IPS-15b (cell line): ENCODE data around the gene SCFD2.

ENCODE experiments used
- H3K27me3 ChIP-seq: one replicate; pipeline ENCODE4 v1.6.1; 2013; ENCODE audit warnings: low read length; ENCODE audit not compliant: control insufficient read depth, insufficient read depth
- H3K36me3 ChIP-seq: one replicate; pipeline ENCODE4 v1.6.1; 2013; ENCODE audit warnings: low read length; ENCODE audit not compliant: control insufficient read depth, insufficient read depth
- H3K4me1 ChIP-seq: one replicate; pipeline ENCODE4 v1.6.1; 2013; ENCODE audit warnings: mild to moderate bottlenecking, low read length; ENCODE audit not compliant: control insufficient read depth, insufficient read depth
- H3K4me3 ChIP-seq: one replicate; pipeline ENCODE4 v1.5.1; 2013; ENCODE audit warnings: low read depth, low read length
- H3K9ac ChIP-seq: one replicate; pipeline ENCODE4 v1.6.1; 2013; ENCODE audit warnings: low read depth, mild to moderate bottlenecking, low read length
- H3K9me3 ChIP-seq: one replicate; pipeline ENCODE4 v1.6.1; 2013; ENCODE audit warnings: mild to moderate bottlenecking, low read length; ENCODE audit not compliant: control insufficient read depth, insufficient read depth

The SCFD2 gene

DNA sequence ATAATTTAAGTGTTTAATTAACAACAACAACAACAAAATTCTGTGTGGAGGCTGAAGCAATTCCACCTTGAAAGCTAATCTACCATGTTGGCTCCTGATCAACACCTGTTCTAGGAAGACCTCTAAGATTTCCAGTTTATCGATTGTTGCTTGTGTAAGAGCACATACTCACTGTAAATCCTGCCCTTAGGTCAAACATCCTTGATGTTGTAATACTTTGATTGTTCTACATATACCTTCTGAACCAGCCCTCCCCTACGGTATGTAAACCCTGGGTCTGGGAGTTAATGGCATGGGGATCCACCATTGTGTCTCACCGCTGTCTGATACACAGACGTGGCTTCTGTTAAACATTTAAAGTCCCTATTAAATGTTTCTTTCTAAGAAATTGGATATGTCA is 430.5 kb downstream of the SCFD2 start:
- H3K4me1 ChIP-seq, result no peaks in the 10 kb centered on the region
- no peak overlapping the region for H3K4me3 ChIP-seq
- no peaks in the 10 kb centered on the region for H3K36me3 ChIP-seq
- no peak overlapping the region for H3K9ac ChIP-seq
- no peaks in the 10 kb centered on the region for H3K9me3 ChIP-seq
- no peaks in the 10 kb centered on the region for H3K27me3 ChIP-seq

DNA sequence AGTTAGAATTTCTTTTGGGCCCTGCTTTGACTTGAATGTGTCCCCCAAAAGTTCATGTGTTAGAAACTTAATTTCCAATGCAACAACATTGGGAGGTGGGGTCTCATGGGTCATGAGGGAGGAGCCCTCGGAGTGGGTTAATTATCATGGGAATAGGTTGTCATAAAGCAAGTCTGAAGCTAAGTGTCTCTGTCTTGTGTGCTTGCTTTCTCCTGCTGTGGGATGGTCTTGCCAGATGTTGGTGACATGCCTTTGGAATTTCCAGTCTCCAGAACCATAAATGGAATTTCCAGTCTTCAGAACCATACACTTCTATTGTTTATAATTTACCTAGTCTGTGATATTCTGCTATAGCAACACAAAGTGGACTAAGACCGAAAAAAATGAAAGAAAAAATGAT is 432.1 kb downstream of the SCFD2 start:
- Histone ChIP-seq H3K9me3 (no peaks in the 10 kb centered on the region), H3K4me1 (no peaks in the 10 kb centered on the region)

DNA sequence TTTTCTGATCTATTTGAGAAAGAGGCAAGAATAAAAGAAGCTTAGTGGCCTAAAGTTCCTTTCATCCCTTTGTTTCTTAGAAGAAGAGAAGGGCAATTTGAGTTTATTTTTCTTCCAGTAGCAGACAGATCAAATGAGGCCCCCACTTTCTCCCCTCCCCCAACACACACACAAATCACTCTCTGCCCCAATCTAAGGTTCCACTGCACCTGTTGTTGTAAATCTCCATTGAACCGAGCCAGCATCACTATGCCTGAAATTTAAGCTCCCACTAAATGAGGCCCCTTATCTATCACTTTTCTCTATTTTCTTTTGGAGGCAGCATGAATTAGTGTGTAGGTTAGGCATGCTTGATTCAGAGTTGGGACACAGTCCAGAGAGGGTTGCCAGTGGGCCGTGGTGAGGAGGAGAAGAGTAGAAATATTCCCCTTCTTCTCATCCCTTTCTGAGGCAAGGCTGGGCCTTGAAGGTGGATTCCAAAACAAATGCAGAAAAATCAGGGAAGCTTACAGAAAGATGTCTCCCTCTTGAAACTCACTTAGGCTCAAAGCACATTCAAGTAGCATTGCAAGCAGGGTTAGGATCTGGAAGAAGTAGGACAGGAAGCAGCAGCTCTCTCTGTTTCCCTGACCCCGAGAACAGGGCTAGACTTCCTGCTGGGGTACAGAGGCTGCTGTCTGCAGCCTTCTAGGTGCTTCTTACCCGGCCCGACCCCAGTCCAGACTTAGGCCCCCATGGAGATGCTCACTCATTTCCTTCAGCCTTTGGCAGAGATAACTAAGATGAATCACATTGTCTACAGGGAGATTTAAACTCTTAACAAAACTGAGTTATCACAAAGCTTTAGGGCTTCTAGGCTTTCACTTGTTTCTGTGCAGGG is 433.0 kb downstream of the SCFD2 start:
- Histone ChIP-seq H3K4me1 (no peaks in the 10 kb centered on the region), H3K9ac (no peak overlapping the region), H3K9me3 (no peaks in the 10 kb centered on the region), H3K36me3 (no peaks in the 10 kb centered on the region), H3K27me3 (no peaks in the 10 kb centered on the region), H3K4me3 (no peak overlapping the region)

More for the DNA sequence above, 432.1 kb downstream of the SCFD2 start:
- Histone ChIP-seq H3K27me3 (no peaks in the 10 kb centered on the region), H3K4me3 (no peak overlapping the region), H3K36me3 (no peaks in the 10 kb centered on the region), H3K9ac (no peak overlapping the region)

DNA sequence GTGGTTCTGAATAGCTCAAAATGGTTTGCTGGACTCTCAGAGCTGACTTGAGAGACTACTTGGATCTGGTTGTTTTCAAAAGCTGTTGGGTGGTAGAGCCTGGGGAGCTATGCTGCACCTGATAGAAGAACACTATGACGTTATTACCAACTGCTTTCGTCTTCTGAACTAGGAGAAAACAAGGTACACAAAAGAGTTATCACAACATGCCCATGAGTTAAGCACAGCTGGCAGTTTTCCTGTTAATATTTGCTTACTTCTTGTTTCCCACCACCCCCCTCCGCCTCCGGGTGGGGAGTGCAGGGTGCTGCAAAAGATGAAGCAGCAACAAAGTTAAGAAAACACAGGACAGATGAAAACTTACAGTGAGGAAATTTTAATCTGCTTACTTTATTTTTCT is 434.6 kb downstream of the SCFD2 start:
- Histone ChIP-seq H3K27me3 (no peaks in the 10 kb centered on the region), H3K9ac (no peak overlapping the region), H3K4me3 (no peak overlapping the region), H3K4me1 (peaks cover 4% of the 10 kb centered on the region), H3K9me3 (no peaks in the 10 kb centered on the region), H3K36me3 (no peaks in the 10 kb centered on the region)

DNA sequence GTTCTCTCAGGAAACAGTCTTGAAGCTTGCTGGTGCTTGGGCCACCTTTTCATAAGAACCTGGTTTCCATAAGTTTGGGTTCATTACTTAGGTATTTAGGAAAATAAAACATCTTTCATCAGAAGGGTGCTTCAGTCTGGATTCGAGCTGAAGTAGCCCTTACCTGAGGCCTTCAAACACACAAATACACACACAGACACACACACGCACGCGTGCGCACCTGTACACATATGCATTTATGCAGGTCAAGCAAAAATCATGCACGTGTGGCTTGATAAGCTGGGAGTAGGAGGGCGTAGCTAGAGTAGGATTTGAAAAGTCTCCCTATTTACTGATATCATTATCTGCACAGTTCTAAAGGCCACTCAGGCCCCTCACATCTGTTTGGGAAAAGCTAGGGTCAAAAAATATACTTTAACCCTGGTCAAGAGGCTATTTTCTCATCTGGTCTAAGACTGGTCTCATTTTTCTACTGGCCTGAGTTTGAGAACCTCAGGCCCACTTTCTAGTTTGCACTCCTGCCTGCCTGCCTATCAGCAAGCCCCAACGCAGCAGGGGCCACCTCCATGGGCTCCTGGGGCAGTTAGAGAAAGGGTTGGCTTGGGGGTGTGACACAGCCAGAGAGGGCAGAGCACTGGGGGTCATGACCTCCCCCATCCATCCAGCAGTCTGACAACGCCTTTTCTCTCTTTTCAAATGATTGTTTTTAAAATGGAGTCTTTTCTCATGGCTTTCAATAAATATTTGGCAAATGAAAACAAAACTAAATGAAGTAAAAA is 439.5 kb downstream of the SCFD2 start:
- Histone ChIP-seq H3K9ac (no peak overlapping the region), H3K36me3 (no peaks in the 10 kb centered on the region), H3K4me1 (peaks cover 14% of the 10 kb centered on the region), H3K4me3 (no peak overlapping the region), H3K27me3 (no peaks in the 10 kb centered on the region), H3K9me3 (no peaks in the 10 kb centered on the region)

DNA sequence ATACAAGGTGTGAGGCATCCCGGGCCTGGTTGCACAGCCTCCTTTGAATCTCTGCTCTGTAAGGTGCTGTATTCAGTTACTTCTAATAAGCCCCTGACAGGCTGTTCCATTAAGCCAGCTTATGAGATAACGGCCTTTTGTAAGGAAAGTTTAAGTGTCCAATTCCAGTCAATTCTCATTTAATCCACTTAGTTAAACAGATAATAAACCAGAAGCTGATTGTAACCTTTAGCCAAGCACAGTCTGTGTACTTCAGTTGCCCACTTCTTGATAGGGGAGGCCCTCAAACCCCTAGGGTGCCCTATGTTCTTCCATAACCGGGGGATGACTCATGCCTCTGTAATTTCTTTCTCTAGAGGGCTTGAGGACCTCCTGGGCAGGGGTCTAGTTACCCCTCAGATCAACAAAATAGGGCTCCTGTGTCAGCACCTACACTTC is 440.3 kb downstream of the SCFD2 start:
- H3K4me3 ChIP-seq, result no peak overlapping the region
- H3K9me3 ChIP-seq, result no peaks in the 10 kb centered on the region
- H3K9ac ChIP-seq, result no peak overlapping the region
- H3K4me1 ChIP-seq, result peaks cover 14% of the 10 kb centered on the region
- H3K36me3 ChIP-seq, result no peaks in the 10 kb centered on the region
- no peaks in the 10 kb centered on the region for H3K27me3 ChIP-seq

DNA sequence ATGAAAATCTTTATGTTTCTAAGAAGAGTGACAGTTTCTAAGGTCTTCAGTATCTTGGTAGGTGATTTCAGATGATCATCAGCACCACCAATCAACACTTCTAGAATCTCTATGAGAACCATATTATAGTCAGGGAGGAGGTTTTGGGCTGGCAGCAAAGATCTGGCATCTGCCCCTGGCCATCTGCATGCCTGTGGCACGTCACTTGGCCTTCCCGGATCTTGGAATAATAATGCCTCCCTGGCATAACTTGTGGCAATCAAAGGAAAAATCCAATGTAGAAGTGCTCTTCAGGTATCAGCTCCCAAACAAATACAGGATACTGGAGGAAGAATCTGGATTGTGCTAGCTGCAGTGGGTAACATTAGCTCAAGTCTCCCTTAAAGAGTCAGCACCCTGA is 446.4 kb downstream of the SCFD2 start:
- Histone ChIP-seq H3K9ac (no peak overlapping the region), H3K27me3 (no peaks in the 10 kb centered on the region), H3K4me3 (no peak overlapping the region), H3K36me3 (no peaks in the 10 kb centered on the region), H3K4me1 (peaks cover 2% of the 10 kb centered on the region), H3K9me3 (no peaks in the 10 kb centered on the region)

DNA sequence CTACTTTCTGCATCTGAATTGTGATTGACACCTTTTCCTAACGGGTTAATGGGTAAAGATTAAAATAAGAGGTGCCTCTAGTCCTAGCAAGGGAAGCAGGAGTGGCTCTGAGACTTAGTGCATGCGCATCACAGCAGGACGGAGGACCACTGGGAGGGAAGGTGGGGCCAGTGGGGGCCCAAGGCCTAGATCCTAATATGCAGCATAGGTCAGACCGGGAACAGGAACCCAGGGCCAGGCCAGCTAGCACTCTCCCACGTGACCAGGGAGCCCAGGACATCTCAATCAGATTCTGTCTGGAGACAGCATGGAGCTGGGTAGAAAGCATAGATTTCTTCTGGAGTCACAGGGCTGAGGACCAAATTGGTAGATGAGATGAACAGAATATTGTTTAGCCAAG is 448.0 kb downstream of the SCFD2 start:
- no peaks in the 10 kb centered on the region for H3K9me3 ChIP-seq
- no peak overlapping the region for H3K9ac ChIP-seq
- peaks cover 2% of the 10 kb centered on the region for H3K4me1 ChIP-seq
- H3K27me3 ChIP-seq, result no peaks in the 10 kb centered on the region
- H3K4me3 ChIP-seq, result no peak overlapping the region
- no peaks in the 10 kb centered on the region for H3K36me3 ChIP-seq

DNA sequence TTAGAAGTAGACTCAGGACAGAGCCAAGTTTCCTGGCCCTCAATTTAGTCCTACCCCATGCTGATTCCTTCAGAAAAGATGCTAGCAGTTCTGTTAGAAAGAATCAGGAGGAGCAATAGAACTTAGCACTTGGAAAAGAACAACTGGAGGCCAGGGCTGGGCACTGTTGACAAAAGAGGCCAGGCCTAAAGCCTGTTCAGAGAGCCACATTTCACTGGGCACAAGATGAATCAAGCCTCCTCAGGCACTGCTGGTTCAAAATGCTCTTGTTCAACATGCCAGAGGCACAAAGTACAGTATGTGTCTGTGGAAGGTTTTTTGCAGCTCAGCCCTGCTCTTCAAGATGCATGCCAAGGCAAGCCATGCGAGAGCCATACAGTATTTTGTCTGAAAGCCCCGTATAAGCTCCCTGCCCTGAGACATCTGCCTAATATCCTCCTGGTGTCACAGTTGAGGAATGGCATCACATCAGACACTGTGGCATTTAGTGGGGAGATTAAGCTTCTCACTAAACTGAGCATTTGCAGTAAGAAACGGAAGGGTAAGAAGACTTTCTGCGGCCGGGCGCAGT is 450.0 kb downstream of the SCFD2 start:
- Histone ChIP-seq H3K4me1 (peaks cover 2% of the 10 kb centered on the region), H3K4me3 (no peak overlapping the region), H3K27me3 (no peaks in the 10 kb centered on the region), H3K9ac (no peak overlapping the region), H3K9me3 (no peaks in the 10 kb centered on the region), H3K36me3 (no peaks in the 10 kb centered on the region)

DNA sequence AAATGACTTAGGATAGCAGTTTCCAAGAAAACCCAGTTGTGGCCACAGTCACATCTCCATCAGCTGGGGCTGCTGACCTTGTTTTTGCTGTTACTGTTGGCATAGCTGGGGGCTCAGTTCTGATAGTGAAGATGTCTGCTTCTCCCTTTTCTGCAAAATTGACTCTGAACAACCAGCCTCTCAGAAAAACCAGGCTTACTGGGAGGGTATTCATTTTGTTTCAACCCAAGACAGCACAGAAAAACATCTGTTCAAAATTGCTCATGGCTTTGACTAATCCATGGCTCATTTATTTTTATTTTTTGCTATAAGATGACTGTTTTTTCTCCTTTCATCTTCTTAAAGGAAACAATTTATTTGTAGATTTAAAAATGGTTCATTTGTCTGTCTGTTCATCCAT is 450.7 kb downstream of the SCFD2 start:
- H3K36me3 ChIP-seq, result no peaks in the 10 kb centered on the region
- no peak overlapping the region for H3K4me3 ChIP-seq
- H3K9me3 ChIP-seq, result no peaks in the 10 kb centered on the region
- peaks cover 2% of the 10 kb centered on the region for H3K4me1 ChIP-seq
- no peak overlapping the region for H3K9ac ChIP-seq
- no peaks in the 10 kb centered on the region for H3K27me3 ChIP-seq

DNA sequence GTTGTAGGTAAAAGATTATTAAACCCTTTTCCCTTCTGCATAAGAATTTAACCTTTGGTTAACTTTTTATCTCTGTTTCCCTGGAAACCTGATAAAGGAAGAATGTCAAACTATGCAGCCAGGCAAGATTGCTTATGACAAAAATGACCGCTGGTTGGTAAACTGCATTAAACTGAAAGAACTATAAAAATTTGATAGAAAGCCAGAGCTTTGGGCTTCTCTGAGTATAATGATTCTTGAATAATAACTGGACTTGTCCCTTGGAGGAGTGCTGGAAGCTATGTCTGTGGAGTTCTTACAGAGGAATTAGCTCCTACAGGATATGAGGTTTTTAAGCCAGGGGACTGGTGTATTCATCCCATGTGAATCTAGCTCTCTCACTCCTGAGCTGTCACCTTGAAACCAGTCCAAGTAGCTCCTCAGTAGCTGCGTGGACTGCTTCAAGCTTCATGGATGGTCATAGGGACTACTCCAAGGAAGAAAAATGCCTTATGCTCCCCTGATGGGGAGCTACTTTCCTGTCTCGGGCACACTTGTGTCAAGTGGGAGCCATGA is 451.7 kb downstream of the SCFD2 start:
- Histone ChIP-seq H3K4me1 (peaks cover 2% of the 10 kb centered on the region), H3K27me3 (no peaks in the 10 kb centered on the region), H3K9ac (no peak overlapping the region), H3K9me3 (no peaks in the 10 kb centered on the region), H3K4me3 (no peak overlapping the region), H3K36me3 (no peaks in the 10 kb centered on the region)
